ENCODE measurements around the gene HSPB1.

Gene HSPB1

GRCh38 chr7:76259124-76260093 lies 43.1 kb upstream of the HSPB1 start:
- Histone ChIP-seq H3K27me3 (ENCODE audit: insufficient read depth, low read length) (no peaks in the 10 kb centered on the region; the same call in 1 of the 2 replicates), H3K4me1 (ENCODE audit: insufficient read depth, low read length, severe bottlenecking) (no peaks in the 10 kb centered on the region), H4K20me1 (ENCODE audit: insufficient read depth, low read length) (no peaks in the 10 kb centered on the region), H3K4me3 (ENCODE audit: low read depth, low read length, poor library complexity, severe bottlenecking) (no peak overlapping the region), H3K9me3 (ENCODE audit: low read length) (no peaks in the 10 kb centered on the region), H3K27ac (ENCODE audit: low read depth, low read length, poor library complexity, severe bottlenecking) (no peak overlapping the region), H3K4me2 (ENCODE audit: low read length) (no peak overlapping the region), H3F3A (ENCODE audit: insufficient read depth, low read length) (no peaks in the 10 kb centered on the region), H2AFZ (ENCODE audit: low read length) (no peak overlapping the region), H3K9me2 (ENCODE audit: low read depth, low read length) (no peaks in the 10 kb centered on the region), H3K36me3 (ENCODE audit: insufficient read depth, low read length) (no peaks in the 10 kb centered on the region), H3K9ac (ENCODE audit: low read length) (no peak overlapping the region), H3K79me2 (ENCODE audit: insufficient read depth, low read length) (no peaks in the 10 kb centered on the region)
- TF ChIP-seq CTCF (IDR thresholded peaks at IDR 0.05; ENCODE audit: low read length) (no peak), EZH2 (IDR thresholded peaks at IDR 0.05; ENCODE audit: borderline replicate concordance, low read length) (no peak)

- H3K9ac ChIP-seq (ENCODE audit: low read length): no peak overlapping the region
- H3K4me1 ChIP-seq (ENCODE audit: insufficient read depth, low read length, severe bottlenecking): no peaks in the 10 kb centered on the region
- no peaks in the 10 kb centered on the region; the same call in 1 of the 2 replicates for H3K27me3 ChIP-seq (ENCODE audit: insufficient read depth, low read length)
- no peak overlapping the region for H3K4me2 ChIP-seq (ENCODE audit: low read length)
- no peaks in the 10 kb centered on the region for H3K9me2 ChIP-seq (ENCODE audit: low read depth, low read length)
- TF ChIP-seq CTCF (IDR thresholded peaks at IDR 0.05; ENCODE audit: low read length) (no peak), EZH2 (IDR thresholded peaks at IDR 0.05; ENCODE audit: borderline replicate concordance, low read length) (no peak)
- H2AFZ ChIP-seq (ENCODE audit: low read length): no peak overlapping the region
- no peak overlapping the region for H3K4me3 ChIP-seq (ENCODE audit: low read depth, low read length, poor library complexity, severe bottlenecking)
- no peaks in the 10 kb centered on the region for H3K36me3 ChIP-seq (ENCODE audit: insufficient read depth, low read length)
- H4K20me1 ChIP-seq (ENCODE audit: insufficient read depth, low read length): no peaks in the 10 kb centered on the region
- H3K27ac ChIP-seq (ENCODE audit: low read depth, low read length, poor library complexity, severe bottlenecking): no peak overlapping the region
- no peaks in the 10 kb centered on the region for H3K9me3 ChIP-seq (ENCODE audit: low read length)
- H3F3A ChIP-seq (ENCODE audit: insufficient read depth, low read length): no peaks in the 10 kb centered on the region
- H3K79me2 ChIP-seq (ENCODE audit: insufficient read depth, low read length): no peaks in the 10 kb centered on the region
Observed at GRCh38 chr7:76260171-76260703, 42.2 kb upstream of the HSPB1 start.

GRCh38 chr7:76261329-76261728 lies 41.1 kb upstream of the HSPB1 start:
- Histone ChIP-seq H3K4me3 (ENCODE audit: low read depth, low read length, poor library complexity, severe bottlenecking) (no peak overlapping the region), H3F3A (ENCODE audit: insufficient read depth, low read length) (no peaks in the 10 kb centered on the region), H3K9me3 (ENCODE audit: low read length) (no peaks in the 10 kb centered on the region), H3K27me3 (ENCODE audit: insufficient read depth, low read length) (no peaks in the 10 kb centered on the region), H2AFZ (ENCODE audit: low read length) (no peak overlapping the region), H3K9me2 (ENCODE audit: low read depth, low read length) (no peaks in the 10 kb centered on the region), H4K20me1 (ENCODE audit: insufficient read depth, low read length) (no peaks in the 10 kb centered on the region), H3K79me2 (ENCODE audit: insufficient read depth, low read length) (no peaks in the 10 kb centered on the region), H3K4me2 (ENCODE audit: low read length) (no peak overlapping the region), H3K27ac (ENCODE audit: low read depth, low read length, poor library complexity, severe bottlenecking) (no peak overlapping the region), H3K9ac (ENCODE audit: low read length) (no peak overlapping the region), H3K4me1 (ENCODE audit: insufficient read depth, low read length, severe bottlenecking) (no peaks in the 10 kb centered on the region), H3K36me3 (ENCODE audit: insufficient read depth, low read length) (no peaks in the 10 kb centered on the region)
- TF ChIP-seq EZH2 (IDR thresholded peaks at IDR 0.05; ENCODE audit: borderline replicate concordance, low read length): no peak
- TF ChIP-seq CTCF (IDR thresholded peaks at IDR 0.05; ENCODE audit: low read length): no peak

All from OCI-LY1 (cell line).